Endothelial cell of umbilical vein (primary cell): ENCODE results near the gene PLD4. TPM values are rescaled to one million over a fixed set of nuclear protein-coding genes. Genes with fewer than 3 reads are reported as not detected.
"Not testable (repeated sequence)": the region's sequence is repeated elsewhere in the genome, so short reads cannot be mapped to it uniquely, and the experiment has no call there.

Experiments
- BruUV-seq: library from RNA; stranded (reverse); fragments of 400-500 nt; replicated peaks from 2 replicates; lab custom pipeline; 2021; lab: Mats Ljungman, UMichigan
- CTCF ChIA-PET: fragments of 300-600, 350-600 bp; sonication (Branson Sonifier 250); formaldehyde crosslinking; loops from one replicate; lab custom pipeline; 2021; ENCODE audit warnings: antibody characterized with exemption, inconsistent platforms; lab: Charles Lee
- POLR2A ChIA-PET: fragments of 300-600, 350-600 bp; sonication (Branson Sonifier 250); formaldehyde crosslinking; loops from one replicate; lab custom pipeline; 2021; ENCODE audit warnings: antibody characterized with exemption, inconsistent platforms; lab: Charles Lee
- DNase-seq: peaks from one replicate; pipeline ENCODE4 v3.0.0-alpha.2; 2011; ENCODE audit warnings: low read depth, low spot score
- FAIRE-seq: peaks from 2 replicates; lab custom pipeline; 2011; peaks lifted over from hg19 to GRCh38; lab: Jason Lieb, UNC
- H2AFZ ChIP-seq: 2 replicates; pipeline ENCODE4 v1.6.0; 2012; ENCODE audit warnings: low read depth, low read length, control low read depth, inconsistent platforms
- H3K27ac ChIP-seq: 2 replicates; pipeline ENCODE4 v1.5.1; 2011; ENCODE audit warnings: low read depth, mild to moderate bottlenecking, control low read depth, low read length, moderate library complexity; ENCODE audit not compliant: insufficient read depth
- H3K27me3 ChIP-seq, 2 experiments: 2 replicates each; pipeline versions ENCODE4 v1.6.0 to v1.6.1; 2011; ENCODE audit warnings: low read length in 2 of 2, mixed read lengths in 1 of 2; ENCODE audit not compliant: control insufficient read depth in 2 of 2, insufficient read depth in 2 of 2
- H3K36me3 ChIP-seq, 2 experiments: 2 replicates in 1 of 2; 3 replicates in 1 of 2; pipeline ENCODE4 v1.5.1; 2011; ENCODE audit warnings: low read length in 2 of 2, mild to moderate bottlenecking in 1 of 2, moderate library complexity in 1 of 2; ENCODE audit not compliant: control insufficient read depth in 2 of 2, insufficient read depth in 2 of 2; ENCODE audit errors: extremely low read depth in 1 of 2
- H3K4me1 ChIP-seq: 3 replicates; pipeline ENCODE4 v1.5.1; 2011; ENCODE audit warnings: mild to moderate bottlenecking, low read length; ENCODE audit not compliant: control insufficient read depth, insufficient read depth; ENCODE audit errors: extremely low read depth
- H3K4me2 ChIP-seq: 2 replicates; pipeline ENCODE4 v1.6.1; 2011; ENCODE audit warnings: low read length, control low read depth, mixed read lengths; ENCODE audit not compliant: insufficient read depth
- H3K4me3 ChIP-seq, 3 experiments: fragments of 200-600 bp in 1 of 3; sonication (generic), shearing (Covaris generic) in 1 of 3; replicated peaks in 1 of 3; 2 replicates each; pipeline ENCODE4 v1.5.1; 2011 to 2016; ENCODE audit warnings: control low read depth in 3 of 3, low read length in 3 of 3, mild to moderate bottlenecking in 2 of 3, inconsistent platforms in 1 of 3, low read depth in 1 of 3, moderate library complexity in 1 of 3; ENCODE audit not compliant: insufficient read depth in 1 of 3
- H3K79me2 ChIP-seq: 2 replicates; pipeline ENCODE4 v1.6.0; 2012; ENCODE audit warnings: low read length, inconsistent platforms; ENCODE audit not compliant: control insufficient read depth, insufficient read depth
- H3K9ac ChIP-seq: replicated peaks from 2 replicates; pipeline ENCODE3; 2011; ENCODE audit warnings: low read length, control low read depth; ENCODE audit not compliant: insufficient read depth; ENCODE audit errors: extremely low read depth
- H3K9me1 ChIP-seq: replicated peaks from 3 replicates; pipeline ENCODE4 v1.6.0; 2011; ENCODE audit warnings: mild to moderate bottlenecking, low read length; ENCODE audit not compliant: control insufficient read depth, insufficient read depth; ENCODE audit errors: extremely low read depth
- H3K9me3 ChIP-seq: replicated peaks from 2 replicates; pipeline ENCODE4 v1.5.1; 2012; ENCODE audit warnings: low read length, inconsistent platforms; ENCODE audit not compliant: control insufficient read depth, insufficient read depth
- H4K20me1 ChIP-seq: replicated peaks from 2 replicates; pipeline ENCODE3; 2011; ENCODE audit warnings: mild to moderate bottlenecking, low read length; ENCODE audit not compliant: control insufficient read depth, insufficient read depth; ENCODE audit errors: extremely low read depth
- dilution Hi-C: fragments of 300-500 bp; cut with MboI; formaldehyde crosslinking; loops from one replicate; pipeline ENCODE4 v1.15.0; 2019; ENCODE audit warnings: low sequenced_read_pairs; ENCODE audit not compliant: extremely low pct_ligation_motif_present
- intact Hi-C: fragments of 100-400 bp; cut with micrococcal nuclease; formaldehyde crosslinking; loops from one replicate; pipeline ENCODE4 v1.10.0; 2022
- polyA plus RNA-seq, 4 experiments: library from polyadenylated mRNA; depleted of rRNA in 3 of 4; stranded (reverse) in 3 of 4; unstranded in 1 of 4; fragments of >200 nt; gene quantifications; 2 replicates each; pipeline versions ENCODE4 v1.2.1 to v1.2.3, GENCODE V29; 2011 to 2012; ENCODE audit warnings: missing spikeins in 1 of 4
- total RNA-seq: library from RNA; stranded (reverse); gene quantifications from 2 replicates; pipeline ENCODE4 v1.2.3, GENCODE V29; 2021

Gene PLD4
- total and polyA plus RNA-seq, 2 donors (not counting 3 experiments of a cell fraction or from before 2014, with no cell fraction given): 0.01 to 0.11 TPM

GRCh38 chr14:104944016-104944308, 19.3 kb downstream of the PLD4 start:
- H3K4me3 ChIP-seq, H3K9ac ChIP-seq, FAIRE-seq, H3K36me3 ChIP-seq, H4K20me1 ChIP-seq, H3K27ac ChIP-seq, H3K9me3 ChIP-seq, BruUV-seq, POLR2A ChIA-PET, dilution Hi-C loops, H2AFZ ChIP-seq, H3K9me1 ChIP-seq, intact Hi-C loops, DNase-seq, H3K4me1 ChIP-seq, H3K4me2 ChIP-seq, H3K27me3 ChIP-seq, H3K79me2 ChIP-seq: not testable (repeated sequence)
- CTCF ChIA-PET: interaction anchor here (1.4 kb wide), 1 partner anchor 102 kb away, joined by 4 read pairs; no protein-coding TSS in a partner anchor

GRCh38 chr14:104944436-104945205, 19.9 kb downstream of the PLD4 start:
- DNase-seq, H3K79me2 ChIP-seq, H3K36me3 ChIP-seq, dilution Hi-C loops, intact Hi-C loops, H3K4me3 ChIP-seq, FAIRE-seq, H2AFZ ChIP-seq, H3K9ac ChIP-seq, H4K20me1 ChIP-seq, H3K9me1 ChIP-seq, H3K4me1 ChIP-seq, BruUV-seq, H3K4me2 ChIP-seq, H3K27ac ChIP-seq, POLR2A ChIA-PET, H3K27me3 ChIP-seq, H3K9me3 ChIP-seq: not testable (repeated sequence)
- CTCF ChIA-PET: interaction anchor here (0.9 to 1.4 kb wide), 2 partner anchors 11 to 101 kb away, joined by 3 to 4 read pairs; no protein-coding TSS in a partner anchor

- H3K9ac ChIP-seq, H3K4me3 ChIP-seq, H2AFZ ChIP-seq, POLR2A ChIA-PET, BruUV-seq, H3K9me1 ChIP-seq, H4K20me1 ChIP-seq, DNase-seq, intact Hi-C loops, H3K4me1 ChIP-seq, H3K9me3 ChIP-seq, H3K36me3 ChIP-seq, H3K27ac ChIP-seq, H3K79me2 ChIP-seq, FAIRE-seq, dilution Hi-C loops, H3K4me2 ChIP-seq, H3K27me3 ChIP-seq: not testable (repeated sequence)
- CTCF ChIA-PET: interaction anchor here (0.9 to 1.4 kb wide), 2 partner anchors 12 to 101 kb away, joined by 3 to 4 read pairs; no protein-coding TSS in a partner anchor
These were observed 20.6 kb downstream of the PLD4 start for GRCh38 chr14:104945266-104945665.
